HepG2 (cell line): ENCODE data around the gene LRP1B.

Experiments used
- BHLHE40 ChIP-seq: IDR thresholded peaks from 2 replicates; pipeline ENCODE4 v1.6.1; 2011; ENCODE audit warnings: low read length, improper control_type of control experiment
- CTCF ChIP-seq: sonication (generic); formaldehyde crosslinking; IDR thresholded peaks from 2 replicates; pipeline ENCODE4 v1.5.0; 2020; ENCODE audit warnings: mild to moderate bottlenecking, missing genetic modification reagents, moderate library complexity
- MYC ChIP-seq: sonication (generic); formaldehyde crosslinking; IDR thresholded peaks from 2 replicates; pipeline ENCODE4 v1.9.0; 2021; ENCODE audit warnings: missing genetic modification reagents, borderline replicate concordance
- POLR2AphosphoS5 ChIP-seq: IDR thresholded peaks from 2 replicates; pipeline ENCODE4 v1.6.1; 2012; ENCODE audit warnings: low read depth, low read length
- SP5 ChIP-seq: IDR thresholded peaks from 2 replicates; pipeline ENCODE4 v1.6.1; 2016; ENCODE audit warnings: low read depth, borderline replicate concordance

DNA sequence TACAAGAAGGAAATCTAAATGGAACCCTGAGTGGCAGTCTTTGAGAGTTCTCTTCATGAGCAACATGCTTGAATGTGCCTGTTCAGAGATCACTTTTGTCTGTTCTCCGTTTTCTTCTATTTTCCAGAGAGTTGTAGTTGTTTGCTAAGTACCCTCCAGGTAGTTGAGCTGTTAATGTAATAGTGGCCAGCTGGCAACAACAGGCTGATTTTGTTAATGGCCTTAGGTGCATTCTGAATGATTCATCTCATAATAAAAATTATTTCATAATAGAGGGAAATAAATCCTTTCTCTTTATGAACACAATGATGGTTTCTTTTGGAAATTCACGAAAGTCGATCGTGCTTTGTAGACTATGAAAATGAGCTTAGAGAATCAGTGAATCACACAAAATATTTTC is 136.8 kb downstream of the LRP1B start:
- TF ChIP-seq SP5 (CRISPR knock-in tag) = no peak
- no peak for TF ChIP-seq MYC (CRISPR knock-in tag)
- TF ChIP-seq CTCF (CRISPR knock-in tag) = no peak
- TF ChIP-seq BHLHE40 = no peak
- no peak for TF ChIP-seq POLR2AphosphoS5
